DOHH2 (cell line): ENCODE results near the gene FKBP5.

Source experiments
- H3F3A ChIP-seq: fragments of 200-600 bp; sonication (generic), shearing (Covaris generic); 2 replicates; pipeline ENCODE4 v1.6.0; 2016; ENCODE audit warnings: antibody characterized with exemption, mild to moderate bottlenecking; ENCODE audit not compliant: control insufficient read depth, insufficient read depth
- H3K27ac ChIP-seq: fragments of 200-600 bp; sonication (generic); 2 replicates; pipeline ENCODE4 v1.5.1; 2014; ENCODE audit warnings: low read depth, mild to moderate bottlenecking, low read length, moderate library complexity
- H3K27me3 ChIP-seq: fragments of 200-600 bp; sonication (generic); 2 replicates; pipeline ENCODE4 v1.6.1; 2014; ENCODE audit warnings: mild to moderate bottlenecking, low read length, mixed read lengths; ENCODE audit not compliant: control insufficient read depth
- H3K36me3 ChIP-seq: fragments of 200-600 bp; sonication (generic); 2 replicates; pipeline ENCODE4 v1.6.1; 2014; ENCODE audit warnings: mild to moderate bottlenecking, low read length, moderate library complexity, mixed read lengths; ENCODE audit not compliant: control insufficient read depth
- H3K4me1 ChIP-seq: fragments of 200-600 bp; sonication (generic); 2 replicates; pipeline ENCODE4 v1.6.1; 2014; ENCODE audit warnings: mild to moderate bottlenecking, low read length, mixed read lengths; ENCODE audit not compliant: control insufficient read depth
- H3K4me2 ChIP-seq: fragments of 200-600 bp; sonication (generic); 2 replicates; pipeline ENCODE4 v1.6.0; 2014; ENCODE audit warnings: mild to moderate bottlenecking, low read length, moderate library complexity
- H3K4me3 ChIP-seq: fragments of 200-600 bp; sonication (generic); 2 replicates; pipeline ENCODE4 v1.5.1; 2014; ENCODE audit warnings: mild to moderate bottlenecking, low read length, mixed read lengths
- H3K79me2 ChIP-seq: fragments of 200-600 bp; sonication (generic); 2 replicates; pipeline ENCODE4 v1.6.1; 2014; ENCODE audit warnings: mild to moderate bottlenecking, low read length, mixed read lengths; ENCODE audit not compliant: control insufficient read depth
- H3K9me2 ChIP-seq: fragments of 200-600 bp; sonication (generic); replicated peaks from 2 replicates; pipeline ENCODE4 v1.6.1; 2014; ENCODE audit warnings: mild to moderate bottlenecking, low read length, mixed read lengths; ENCODE audit not compliant: control insufficient read depth
- H3K9me3 ChIP-seq: fragments of 200-600 bp; sonication (generic); 2 replicates; pipeline ENCODE4 v1.6.1; 2014; ENCODE audit warnings: antibody characterized with exemption, low read length, mixed read lengths; ENCODE audit not compliant: control insufficient read depth, insufficient read depth
- H4K20me1 ChIP-seq: fragments of 200-600 bp; sonication (generic); 2 replicates; pipeline ENCODE4 v1.6.0; 2014; ENCODE audit warnings: low read depth, mild to moderate bottlenecking, antibody characterized with exemption, low read length, moderate library complexity; ENCODE audit not compliant: control insufficient read depth, insufficient read depth
- CTCF ChIP-seq: fragments of 200-600 bp; sonication (generic); IDR thresholded peaks from one replicate; pipeline ENCODE4 v1.5.1; 2014; ENCODE audit warnings: antibody characterized with exemption, mild to moderate bottlenecking, low read depth, low read length; ENCODE audit not compliant: poor library complexity, severe bottlenecking
- EZH2phosphoT487 ChIP-seq: fragments of 200-600 bp; sonication (generic); IDR thresholded peaks from 2 replicates; pipeline ENCODE4 v1.6.1; 2017; ENCODE audit warnings: borderline replicate concordance, mild to moderate bottlenecking, antibody characterized with exemption, low read length, moderate library complexity, mixed read lengths

The FKBP5 gene

GRCh38 chr6:35648203-35648602 lies 40.5 kb downstream of the FKBP5 start:
- no peak overlapping the region for H3K4me2 ChIP-seq
- H3K79me2 ChIP-seq: peaks cover 80% of the 10 kb centered on the region
- TF ChIP-seq EZH2phosphoT487 (no peak), CTCF (no peak)
- H3K27me3 ChIP-seq: no peaks in the 10 kb centered on the region
- no peak overlapping the region for H3K4me3 ChIP-seq
- H3K9me2 ChIP-seq: no peaks in the 10 kb centered on the region
- H3K27ac ChIP-seq: no peak overlapping the region
- peaks cover 3% of the 10 kb centered on the region; the same call in 1 of the 2 replicates for H4K20me1 ChIP-seq
- no peaks in the 10 kb centered on the region; the same call in 1 of the 2 replicates for H3F3A ChIP-seq
- no peaks in the 10 kb centered on the region for H3K9me3 ChIP-seq
- no peaks in the 10 kb centered on the region for H3K4me1 ChIP-seq
- peaks cover 20% of the 10 kb centered on the region for H3K36me3 ChIP-seq

- H3K27ac ChIP-seq: no peak overlapping the region
- peaks cover 3% of the 10 kb centered on the region; the same call in 1 of the 2 replicates for H4K20me1 ChIP-seq
- H3K4me1 ChIP-seq: 0 out of 2 replicates have a peak, but pooled peaks cover 7% of the 10 kb centered on the region
- no peak for TF ChIP-seq EZH2phosphoT487
- TF ChIP-seq CTCF: no peak
- no peaks in the 10 kb centered on the region for H3K9me3 ChIP-seq
- H3F3A ChIP-seq: no peaks in the 10 kb centered on the region; the same call in 1 of the 2 replicates
- no peak overlapping the region for H3K4me2 ChIP-seq
- H3K79me2 ChIP-seq: peaks cover 81% of the 10 kb centered on the region
- H3K4me3 ChIP-seq: no peak overlapping the region
- no peaks in the 10 kb centered on the region for H3K9me2 ChIP-seq
- H3K36me3 ChIP-seq: peaks cover 28% of the 10 kb centered on the region
- H3K27me3 ChIP-seq: no peaks in the 10 kb centered on the region
These were observed 41.3 kb downstream of the FKBP5 start for GRCh38 chr6:35647400-35647799.

- Histone ChIP-seq H4K20me1 (no peaks in the 10 kb centered on the region; the same call in 1 of the 2 replicates), H3K27me3 (no peaks in the 10 kb centered on the region), H3K9me3 (no peaks in the 10 kb centered on the region), H3K27ac (no peak overlapping the region), H3K9me2 (no peaks in the 10 kb centered on the region), H3F3A (peaks cover 6% of the 10 kb centered on the region; the same call in 1 of the 2 replicates), H3K4me3 (no peak overlapping the region), H3K4me1 (0 out of 2 replicates have a peak, but pooled peaks cover 7% of the 10 kb centered on the region), H3K4me2 (no peak overlapping the region), H3K79me2 (peaks cover 52% of the 10 kb centered on the region), H3K36me3 (peaks cover 60% of the 10 kb centered on the region)
- TF ChIP-seq CTCF (no peak), EZH2phosphoT487 (no peak)
These were observed 45.6 kb downstream of the FKBP5 start for GRCh38 chr6:35643162-35643535.
